ENCODE measurements around the gene CGREF1.
A peak's percentile ranks its signal among the peaks of the same experiment; 100 is the strongest.
"Not testable (repeated sequence)": the region's sequence is repeated elsewhere in the genome, so short reads cannot be mapped to it uniquely, and the experiment has no call there.

CGREF1 gene

GRCh38 chr2:27111392-27112078 lies 7.4 kb downstream of the CGREF1 start:
- not testable (repeated sequence) for DNase-seq (ENCODE audit: low spot score)

- not testable (repeated sequence) for DNase-seq (ENCODE audit: low spot score)
Observed at GRCh38 chr2:27110603-27111352, 8.2 kb downstream of the CGREF1 start.

- DNase-seq (ENCODE audit: low spot score): no peak
Observed at GRCh38 chr2:27109083-27109482, 9.8 kb downstream of the CGREF1 start.

- DNase-seq (ENCODE audit: low spot score): no peak
Observed at GRCh38 chr2:27108221-27108620, 10.7 kb downstream of the CGREF1 start.

GRCh38 chr2:27105981-27106380 lies 12.9 kb downstream of the CGREF1 start:
- no peak for DNase-seq (ENCODE audit: low spot score)

GRCh38 chr2:27102329-27102728 lies 16.6 kb downstream of the CGREF1 start:
- no peak for DNase-seq (ENCODE audit: low spot score)

GRCh38 chr2:27100036-27100435 lies 18.9 kb downstream of the CGREF1 start:
- no peak for DNase-seq (ENCODE audit: low spot score)

- DNase-seq (ENCODE audit: low spot score): no peak
Observed at GRCh38 chr2:27099334-27099955, 19.5 kb downstream of the CGREF1 start.

- no peak for DNase-seq (ENCODE audit: low spot score)
Observed at GRCh38 chr2:27097341-27097740, 21.6 kb downstream of the CGREF1 start.

- no peak for DNase-seq (ENCODE audit: low spot score)
Observed at GRCh38 chr2:27096748-27097297, 22.1 kb downstream of the CGREF1 start.

- DNase-seq (ENCODE audit: low spot score): peak; percentile 78
Observed at GRCh38 chr2:27095745-27096651, 22.9 kb downstream of the CGREF1 start.

GRCh38 chr2:27095427-27095744 lies 23.5 kb downstream of the CGREF1 start:
- DNase-seq (ENCODE audit: low spot score): no peak

- no peak for DNase-seq (ENCODE audit: low spot score)
Observed at GRCh38 chr2:27094353-27094984, 24.5 kb downstream of the CGREF1 start.

- DNase-seq (ENCODE audit: low spot score): no peak
Observed at GRCh38 chr2:27093430-27094352, 25.2 kb downstream of the CGREF1 start.

GRCh38 chr2:27092696-27093429 lies 26.1 kb downstream of the CGREF1 start:
- DNase-seq (ENCODE audit: low spot score): peak; percentile 29

- DNase-seq (ENCODE audit: low spot score): no peak
Observed at GRCh38 chr2:27091746-27092695, 26.9 kb downstream of the CGREF1 start.

- DNase-seq (ENCODE audit: low spot score): no peak
Observed at GRCh38 chr2:27089111-27089954, 29.6 kb downstream of the CGREF1 start.
